Measurements from ENCODE around the gene SMAD4.

SMAD4 gene

GRCh38 chr18:51123481-51123880, 93.5 kb downstream of the SMAD4 start:
- H4K20me1 ChIP-seq (ENCODE audit: insufficient read depth) = no peaks in the 10 kb centered on the region
- no peak for TF ChIP-seq CTCF (conservative IDR thresholded peaks at IDR 0.05; ENCODE audit: low read depth, low read length)
- no peaks in the 10 kb centered on the region; the same call in 1 of the 2 replicates for H3K27me3 ChIP-seq (ENCODE audit: insufficient read depth, low read depth)
- no peak overlapping the region for H3K27ac ChIP-seq
- no peak overlapping the region for H2AFZ ChIP-seq (ENCODE audit: low read depth)
- no peak overlapping the region for H3K9ac ChIP-seq
- H3K36me3 ChIP-seq (ENCODE audit: insufficient read depth) = no peaks in the 10 kb centered on the region
- H3K4me3 ChIP-seq (IDR thresholded peaks at IDR 0.05; ENCODE audit: insufficient read depth, low read depth, low read length) = no peak overlapping the region
- no peak overlapping the region for H3K4me2 ChIP-seq
- H3K79me2 ChIP-seq (ENCODE audit: insufficient read depth, low read depth) = no peaks in the 10 kb centered on the region
- no peaks in the 10 kb centered on the region for H3K4me1 ChIP-seq (ENCODE audit: low read depth, poor library complexity, severe bottlenecking)

DNA sequence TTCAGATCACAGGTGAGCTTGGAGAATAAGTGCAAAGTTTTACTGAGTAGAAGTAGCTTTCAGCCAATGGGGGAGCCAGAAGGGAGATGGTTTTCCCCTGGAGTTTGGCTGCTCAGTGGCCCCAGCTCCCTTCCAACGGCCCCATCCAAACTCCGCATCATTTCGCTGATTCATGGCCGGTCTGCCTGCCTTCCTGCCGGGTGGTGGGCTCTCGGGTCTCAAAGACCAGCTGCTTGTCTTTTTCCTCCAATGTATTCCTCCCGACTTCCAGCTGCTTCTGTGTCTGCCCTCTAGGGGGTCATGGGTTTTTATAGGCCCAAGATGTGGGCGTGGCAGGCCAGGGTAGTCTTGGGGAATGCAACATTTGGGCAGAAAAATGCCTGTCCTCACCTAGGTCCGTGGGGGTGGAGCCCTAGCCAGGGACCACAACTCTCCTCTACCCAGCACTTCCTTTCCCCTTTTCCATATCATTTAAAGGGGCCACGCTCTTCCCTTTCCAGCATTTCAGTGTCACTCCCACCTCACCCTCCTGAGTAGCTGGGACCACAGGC, 94.0 kb downstream of the SMAD4 start:
- Histone ChIP-seq H3K4me1 (ENCODE audit: low read depth, poor library complexity, severe bottlenecking) (no peaks in the 10 kb centered on the region), H2AFZ (ENCODE audit: low read depth) (no peak overlapping the region), H3K27ac (no peak overlapping the region), H3K27me3 (ENCODE audit: insufficient read depth, low read depth) (no peaks in the 10 kb centered on the region; the same call in 1 of the 2 replicates), H4K20me1 (ENCODE audit: insufficient read depth) (no peaks in the 10 kb centered on the region), H3K4me2 (no peak overlapping the region), H3K9ac (no peak overlapping the region), H3K79me2 (ENCODE audit: insufficient read depth, low read depth) (no peaks in the 10 kb centered on the region), H3K36me3 (ENCODE audit: insufficient read depth) (no peaks in the 10 kb centered on the region), H3K4me3 (IDR thresholded peaks at IDR 0.05; ENCODE audit: insufficient read depth, low read depth, low read length) (no peak overlapping the region)
- no peak for TF ChIP-seq CTCF (conservative IDR thresholded peaks at IDR 0.05; ENCODE audit: low read depth, low read length)

GRCh38 chr18:51125976-51126375, 96.0 kb downstream of the SMAD4 start:
- no peaks in the 10 kb centered on the region for H3K79me2 ChIP-seq (ENCODE audit: insufficient read depth, low read depth)
- no peak overlapping the region for H2AFZ ChIP-seq (ENCODE audit: low read depth)
- H3K4me3 ChIP-seq (IDR thresholded peaks at IDR 0.05; ENCODE audit: insufficient read depth, low read depth, low read length) = no peak overlapping the region
- no peak overlapping the region for H3K9ac ChIP-seq
- no peak overlapping the region for H3K4me2 ChIP-seq
- no peak for TF ChIP-seq CTCF (conservative IDR thresholded peaks at IDR 0.05; ENCODE audit: low read depth, low read length)
- no peaks in the 10 kb centered on the region for H4K20me1 ChIP-seq (ENCODE audit: insufficient read depth)
- no peaks in the 10 kb centered on the region for H3K36me3 ChIP-seq (ENCODE audit: insufficient read depth)
- no peaks in the 10 kb centered on the region for H3K27me3 ChIP-seq (ENCODE audit: insufficient read depth, low read depth)
- no peak overlapping the region for H3K27ac ChIP-seq
- H3K4me1 ChIP-seq (ENCODE audit: low read depth, poor library complexity, severe bottlenecking) = no peaks in the 10 kb centered on the region

GRCh38 chr18:51127664-51128063, 97.7 kb downstream of the SMAD4 start:
- Histone ChIP-seq H3K36me3 (ENCODE audit: insufficient read depth) (no peaks in the 10 kb centered on the region), H3K4me2 (no peak overlapping the region), H2AFZ (ENCODE audit: low read depth) (no peak overlapping the region), H3K79me2 (ENCODE audit: insufficient read depth, low read depth) (no peaks in the 10 kb centered on the region), H3K4me3 (IDR thresholded peaks at IDR 0.05; ENCODE audit: insufficient read depth, low read depth, low read length) (no peak overlapping the region), H3K4me1 (ENCODE audit: low read depth, poor library complexity, severe bottlenecking) (no peaks in the 10 kb centered on the region), H3K27me3 (ENCODE audit: insufficient read depth, low read depth) (no peaks in the 10 kb centered on the region), H3K9ac (no peak overlapping the region), H4K20me1 (ENCODE audit: insufficient read depth) (no peaks in the 10 kb centered on the region), H3K27ac (no peak overlapping the region)
- TF ChIP-seq CTCF (conservative IDR thresholded peaks at IDR 0.05; ENCODE audit: low read depth, low read length) = no peak
